Erythroblast (primary cell): ENCODE data around the gene FAM114A1.

Experiments
- GATA1 ChIP-seq: IDR thresholded peaks from 2 replicates; pipeline ENCODE4 v1.6.1; 2011; ENCODE audit warnings: low read depth, mild to moderate bottlenecking, control low read depth, low read length, moderate library complexity
- POLR2A ChIP-seq: IDR thresholded peaks from 2 replicates; pipeline ENCODE4 v1.6.1; 2011; ENCODE audit warnings: mild to moderate bottlenecking, low read length

GRCh38 chr4:38876636-38877035, 9.0 kb downstream of the FAM114A1 start:
- no peak for TF ChIP-seq POLR2A
- no peak for TF ChIP-seq GATA1
